ENCODE data around the gene COMT.

- no peak for TF ChIP-seq CTCF (IDR thresholded peaks at IDR 0.05)
- TF ChIP-seq POLR2A (IDR thresholded peaks at IDR 0.05) = no peak
Observed at GRCh38 chr22:19968450-19968891, 26.9 kb downstream of the COMT start.

Measured in Peyer's patch (tissue), 4 donors.